OCI-LY7 (cell line): Measurements from ENCODE around the gene PPIL1.

Experiments used
- CTCF ChIP-seq: fragments of 200-600 bp; sonication (generic); conservative IDR thresholded peaks from 2 replicates; pipeline ENCODE4 v1.5.1; 2014; ENCODE audit warnings: mild to moderate bottlenecking, antibody characterized with exemption, low read length, moderate library complexity, mixed read lengths
- EZH2phosphoT487 ChIP-seq: fragments of 200-600 bp; sonication (generic); IDR thresholded peaks from 2 replicates; pipeline ENCODE4 v1.6.1; 2018; ENCODE audit warnings: low read depth, borderline replicate concordance, mild to moderate bottlenecking, mixed run types, antibody characterized with exemption, low read length, moderate library complexity, mixed read lengths

GRCh38 chr6:36862848-36863382 is 11.7 kb downstream of the PPIL1 start:
- TF ChIP-seq CTCF (no peak), EZH2phosphoT487 (no peak)
